Sigmoid colon (tissue), 7 donors: ENCODE measurements around the gene MYOD1. TPM values are rescaled to one million over a fixed set of nuclear protein-coding genes. Genes with fewer than 3 reads are reported as not detected.

Experiments used
- DNase-seq: peaks from one replicate; pipeline ENCODE4 v3.0.0-alpha.2; 2019
- H3K27ac ChIP-seq, 4 donors: fragments of 200-600 bp; sonication (generic); one replicate each; pipeline ENCODE4 v1.5.1; 2016 to 2019; ENCODE audit warnings: mild to moderate bottlenecking in 1 of 4
- H3K27me3 ChIP-seq, 3 donors: fragments of 200-600 bp; sonication (generic); one replicate each; pipeline ENCODE4 v1.5.1; 2019; ENCODE audit warnings: mild to moderate bottlenecking in 1 of 3
- H3K36me3 ChIP-seq, 4 donors: fragments of 200-600 bp; sonication (generic); one replicate each; pipeline ENCODE4 v1.5.1; 2016 to 2019
- H3K4me1 ChIP-seq, 4 donors: fragments of 200-600 bp; sonication (generic); one replicate each; pipeline ENCODE4 v1.5.1; 2017 to 2019
- H3K4me3 ChIP-seq, 4 donors: fragments of 200-600 bp; sonication (generic); one replicate each; pipeline ENCODE4 v1.5.1; 2017 to 2019; ENCODE audit warnings: mild to moderate bottlenecking in 2 of 4, moderate library complexity in 1 of 4
- H3K9me3 ChIP-seq, 4 donors: fragments of 200-600 bp in 3 of 4; sonication (generic) in 3 of 4; one replicate each; pipeline versions ENCODE4 v1.5.1 to v1.6.1; 2013 to 2019
- CTCF ChIP-seq, 4 experiments: fragments of 450-650 bp in 3 of 4; fragments of 200-600 bp in 1 of 4; IDR thresholded peaks; one replicate each; pipeline ENCODE4 v1.5.1; 2016 to 2019; ENCODE audit warnings: antibody characterized with exemption in 4 of 4, mild to moderate bottlenecking in 3 of 4, moderate library complexity in 2 of 4
- EP300 ChIP-seq, 4 donors: sonication (generic); formaldehyde crosslinking; IDR thresholded peaks; one replicate each; pipeline ENCODE4 v1.6.1; 2017; ENCODE audit warnings: antibody characterized with exemption in 4 of 4
- POLR2A ChIP-seq, 2 donors: fragments of 450-650 bp; IDR thresholded peaks; one replicate each; pipeline ENCODE4 v1.6.1; 2016; ENCODE audit warnings: antibody characterized with exemption in 2 of 2, mild to moderate bottlenecking in 2 of 2, moderate library complexity in 2 of 2
- POLR2AphosphoS5 ChIP-seq, 4 donors: sonication (generic); formaldehyde crosslinking; IDR thresholded peaks; one replicate each; pipeline ENCODE4 v1.6.1; 2017; ENCODE audit warnings: antibody characterized with exemption in 4 of 4
- WGBS, 2 donors: extraction: QIAGEN DNeasy Blood & Tissue Kit; methylation state at CpG; one replicate each; pipeline ENCODE4 v1.1.7; 2013; 5-methylcytosine and 5-hydroxymethylcytosine counted together
- intact Hi-C: fragments of 100-400 bp; cut with DNase I; formaldehyde crosslinking; loops from one replicate; pipeline ENCODE4 v1.15.1; 2023
- polyA plus RNA-seq, 3 donors: library from polyadenylated mRNA; stranded (reverse); fragments of 200-250 nt; gene quantifications; one replicate each; pipeline ENCODE4 v1.2.3, GENCODE V29; 2013
- total RNA-seq, 4 donors: library from RNA; depleted of rRNA; stranded (reverse); fragments of >200 nt; gene quantifications; one replicate each; pipeline ENCODE4 v1.1.0, GENCODE V29; 2016
- donor health status: healthy with polysubstance abuse.
- donor health status: Bipolar disorder and iron deficiency.
- donor health status: healthy.

MYOD1 gene
- total and polyA plus RNA-seq, 7 donors: not detected

GRCh38 chr11:17770048-17770652 is 50.8 kb downstream of the MYOD1 start:
- H3K36me3 ChIP-seq: no peaks in the 10 kb centered on the region
- TF ChIP-seq CTCF (IDR thresholded peaks at IDR 0.05): no peak
- TF ChIP-seq POLR2A (IDR thresholded peaks at IDR 0.05): no peak
- no peak for TF ChIP-seq EP300 (IDR thresholded peaks at IDR 0.05)
- TF ChIP-seq POLR2AphosphoS5 (IDR thresholded peaks at IDR 0.05): no peak
- intact Hi-C loops: no loop called here
- no peak for DNase-seq
- no peak overlapping the region for H3K27ac ChIP-seq
- no peak overlapping the region for H3K4me3 ChIP-seq
- H3K4me1 ChIP-seq: no peaks in the 10 kb centered on the region
- WGBS, 2 donors: 18 to 65% methylated on average over 9 of the region's 9 CpGs
- H3K27me3 ChIP-seq: no peaks in the 10 kb centered on the region
- H3K9me3 ChIP-seq: no peaks in the 10 kb centered on the region

DNA sequence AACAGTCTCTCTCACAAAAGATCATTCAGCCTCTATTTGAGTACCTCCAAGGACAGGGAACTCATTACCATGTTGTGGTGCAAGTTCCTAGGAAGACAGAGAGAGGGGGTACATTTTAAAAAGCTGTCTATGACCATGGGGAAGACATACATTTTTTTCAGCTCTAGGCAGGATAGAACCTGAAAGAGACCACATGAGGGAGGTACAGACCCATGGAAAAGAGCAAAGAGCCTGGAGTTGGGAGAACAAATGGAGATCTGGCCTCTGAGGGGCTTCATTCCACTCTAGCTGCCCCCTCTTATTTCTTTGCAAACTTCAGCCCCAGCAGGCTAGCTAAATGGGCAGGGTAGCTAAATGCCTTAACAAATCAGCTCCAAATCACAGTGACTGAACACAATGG is 51.5 kb downstream of the MYOD1 start:
- TF ChIP-seq POLR2A (IDR thresholded peaks at IDR 0.05) (no peak), EP300 (IDR thresholded peaks at IDR 0.05) (no peak), POLR2AphosphoS5 (IDR thresholded peaks at IDR 0.05) (no peak), CTCF (IDR thresholded peaks at IDR 0.05) (no peak)
- DNase-seq: no peak
- Histone ChIP-seq H3K27ac (no peak overlapping the region), H3K36me3 (no peaks in the 10 kb centered on the region), H3K4me3 (no peak overlapping the region), H3K9me3 (no peaks in the 10 kb centered on the region), H3K27me3 (no peaks in the 10 kb centered on the region), H3K4me1 (no peaks in the 10 kb centered on the region)
- intact Hi-C loops: no loop called here

DNA sequence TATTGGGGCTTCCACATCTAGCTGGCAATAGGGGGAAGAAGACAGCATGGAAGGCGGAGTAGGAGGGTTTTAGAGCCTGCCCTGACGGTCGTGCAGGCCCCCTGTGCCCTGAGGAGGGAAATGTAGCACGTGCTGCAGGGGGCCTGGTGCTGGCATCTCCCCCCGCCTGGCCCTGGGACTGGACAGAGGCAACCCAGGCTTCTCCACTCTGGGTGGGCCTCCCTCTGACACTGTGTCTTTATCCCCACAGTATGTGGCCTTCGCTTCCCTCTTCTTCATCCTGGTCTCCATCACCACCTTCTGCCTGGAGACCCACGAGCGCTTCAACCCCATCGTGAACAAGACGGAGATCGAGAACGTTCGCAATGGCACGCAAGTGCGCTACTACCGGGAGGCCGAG is 52.0 kb downstream of the MYOD1 start:
- TF ChIP-seq CTCF (IDR thresholded peaks at IDR 0.05) (no peak), EP300 (IDR thresholded peaks at IDR 0.05) (no peak), POLR2A (IDR thresholded peaks at IDR 0.05) (no peak), POLR2AphosphoS5 (IDR thresholded peaks at IDR 0.05) (no peak)
- Histone ChIP-seq H3K9me3 (no peaks in the 10 kb centered on the region), H3K27me3 (no peaks in the 10 kb centered on the region), H3K36me3 (no peaks in the 10 kb centered on the region), H3K4me1 (no peaks in the 10 kb centered on the region), H3K4me3 (no peak overlapping the region), H3K27ac (no peak overlapping the region)
- no peak for DNase-seq
- intact Hi-C loops: no loop called here
- WGBS, 2 donors: 93 to 96% methylated on average over 17 of the region's 17 CpGs

Other genes with a start within 250 kb of the MYOD1 start
- 1 to 10 TPM; 1.8 to 9.7 (median 3.9) TPM for gene ABCC8, start 242.7 kb upstream of the MYOD1 start, total RNA-seq
- 1 to 10 TPM in 2 of 3 donors, under 1 TPM in 1; 0.23 to 4.2 (median 2.6) TPM for gene ABCC8, start 242.7 kb upstream of the MYOD1 start, polyA plus RNA-seq
- gene USH1C, start 175.2 kb upstream of the MYOD1 start, total RNA-seq: 1 to 10 TPM; 1.2 to 2.5 (median 1.6) TPM
- gene USH1C, start 175.2 kb upstream of the MYOD1 start, polyA plus RNA-seq: 100 to 1,000 TPM in 2 of 3 donors, 10 to 100 TPM in 1; 83.3 to 152 (median 114) TPM
- under 1 TPM in 1 of 4 donors, not detected in 3; under 0.01 TPM for gene OTOG, start 172.3 kb upstream of the MYOD1 start, total RNA-seq
- under 1 TPM in 1 of 3 donors, not detected in 2; under 0.01 TPM for gene OTOG, start 172.3 kb upstream of the MYOD1 start, polyA plus RNA-seq
- gene KCNC1, start 15.2 kb downstream of the MYOD1 start, total RNA-seq: 1 to 10 TPM in 1 of 4 donors, under 1 TPM in 2, not detected in 1; 0.36 to 1.9 (median 0.54) TPM
- gene KCNC1, start 15.2 kb downstream of the MYOD1 start, polyA plus RNA-seq: under 1 TPM in 1 of 3 donors, not detected in 2; 0.42 TPM